B cell (primary cell): ENCODE results near the gene B4GALNT1. TPM values are rescaled to one million over a fixed set of nuclear protein-coding genes. Genes with fewer than 3 reads are reported as not detected.

Experiments
- ATAC-seq: fragments of 200-7000 bp; cut with Tn5 transposase; one replicate; pipeline ENCODE4 v1.10.0; 2021; ENCODE audit warnings: low read depth, mild to moderate bottlenecking, moderate number of reproducible peaks, moderate library complexity
- CTCF ChIA-PET: fragments of 350-600 bp; sonication (Branson Sonifier 250); formaldehyde crosslinking; loops from one replicate; lab custom pipeline; 2021; ENCODE audit warnings: antibody characterized with exemption, inconsistent platforms; lab: Charles Lee
- POLR2A ChIA-PET: fragments of 350-600 bp; sonication (Branson Sonifier 250); formaldehyde crosslinking; loops from one replicate; lab custom pipeline; 2021; ENCODE audit warnings: antibody characterized with exemption; lab: Charles Lee
- DNase-seq: peaks from one replicate; pipeline ENCODE4 v3.0.0; 2013
- H2AFZ ChIP-seq: 2 replicates; pipeline ENCODE4 v1.6.1; 2012; ENCODE audit warnings: mild to moderate bottlenecking, low read depth, low read length; ENCODE audit not compliant: insufficient read depth, poor library complexity, severe bottlenecking
- H3K27ac ChIP-seq, 2 donors: 1 replicate in 1 of 2; 2 replicates in 1 of 2; pipeline ENCODE4 v1.5.1; 2012 to 2013; ENCODE audit warnings: low read length in 2 of 2, mild to moderate bottlenecking in 2 of 2, moderate library complexity in 1 of 2
- H3K27me3 ChIP-seq, 4 experiments: fragments of 200-600 bp in 1 of 4; sonication (generic) in 1 of 4; replicated peaks in 1 of 4; 1 replicate in 2 of 4; 2 replicates in 2 of 4; pipeline versions ENCODE4 v1.6.1 to v1.7.0; 2013 to 2016; ENCODE audit warnings: low read length in 3 of 4, mild to moderate bottlenecking in 2 of 4, mixed read lengths in 1 of 4, moderate library complexity in 1 of 4; ENCODE audit not compliant: insufficient read depth in 4 of 4, control insufficient read depth in 3 of 4; ENCODE audit errors: control extremely low read depth in 1 of 4
- H3K36me3 ChIP-seq, 2 experiments: replicated peaks in 1 of 2; 1 replicate in 1 of 2; 2 replicates in 1 of 2; pipeline versions ENCODE4 v1.6.1 to v1.7.1; 2013; ENCODE audit warnings: low read length in 1 of 2; ENCODE audit not compliant: insufficient read depth in 2 of 2, control insufficient read depth in 1 of 2; ENCODE audit errors: control extremely low read depth in 1 of 2, extremely low read depth in 1 of 2
- H3K4me1 ChIP-seq, 2 donors: fragments of 200-600 bp in 1 of 2; sonication (generic) in 1 of 2; 1 replicate in 1 of 2; 2 replicates in 1 of 2; pipeline versions ENCODE4 v1.5.1 to v1.6.1; 2013 to 2017; ENCODE audit warnings: low read length in 2 of 2; ENCODE audit not compliant: control insufficient read depth in 2 of 2, insufficient read depth in 2 of 2
- H3K4me2 ChIP-seq: replicated peaks from 2 replicates; pipeline ENCODE3; 2012; ENCODE audit warnings: mild to moderate bottlenecking, low read depth, low read length; ENCODE audit not compliant: poor library complexity, severe bottlenecking
- H3K4me3 ChIP-seq, 5 experiments: fragments of 200-600 bp in 1 of 5; sonication (generic) in 1 of 5; 1 replicate in 3 of 5; 2 replicates in 2 of 5; pipeline versions ENCODE4 v1.5.1 to v1.7.0; 2011 to 2016; ENCODE audit warnings: low read length in 4 of 5, mild to moderate bottlenecking in 4 of 5, low read depth in 2 of 5, control low read depth in 1 of 5, moderate library complexity in 1 of 5; ENCODE audit not compliant: insufficient read depth in 1 of 5; ENCODE audit errors: control extremely low read depth in 1 of 5, extremely low read depth in 1 of 5
- H3K79me2 ChIP-seq: fragments of 200-600 bp; sonication (generic); one replicate; pipeline ENCODE4 v1.6.0; 2016; ENCODE audit warnings: low read length; ENCODE audit not compliant: control insufficient read depth, insufficient read depth
- H3K9ac ChIP-seq: fragments of 200-600 bp; sonication (generic); 2 replicates; pipeline ENCODE4 v1.6.1; 2017; ENCODE audit warnings: mild to moderate bottlenecking, low read length, moderate library complexity
- H3K9me3 ChIP-seq, 3 donors: one replicate each; pipeline versions ENCODE4 v1.6.1 to v1.7.1; 2013; ENCODE audit warnings: low read length in 2 of 3; ENCODE audit not compliant: control insufficient read depth in 2 of 3, insufficient read depth in 1 of 3; ENCODE audit errors: control extremely low read depth in 1 of 3
- H4K20me1 ChIP-seq: 2 replicates; pipeline ENCODE4 v1.6.0; 2012; ENCODE audit warnings: mild to moderate bottlenecking, low read length; ENCODE audit not compliant: insufficient read depth, control insufficient read depth, poor library complexity, severe bottlenecking
- H3K27ac Mint-ChIP-seq: one replicate; pipeline ENCODE4 v1.8.0; 2021; ENCODE audit warnings: mixed read lengths
- H3K27me3 Mint-ChIP-seq: one replicate; pipeline ENCODE4 v1.8.0; 2021; ENCODE audit warnings: mixed read lengths
- H3K4me1 Mint-ChIP-seq: one replicate; pipeline ENCODE4 v1.8.0; 2021; ENCODE audit warnings: mixed read lengths
- H3K4me3 Mint-ChIP-seq: one replicate; pipeline ENCODE4 v1.8.0; 2021; ENCODE audit warnings: mixed read lengths
- H3K9me3 Mint-ChIP-seq: one replicate; pipeline ENCODE4 v1.8.0; 2022; ENCODE audit warnings: mixed read lengths; ENCODE audit not compliant: insufficient read depth
- CTCF ChIP-seq: fragments of 200-600 bp; IDR thresholded peaks from one replicate; pipeline ENCODE4 v1.8.0; 2022; ENCODE audit warnings: antibody characterized with exemption, mild to moderate bottlenecking
- EZH2 ChIP-seq: IDR thresholded peaks from 2 replicates; pipeline ENCODE4 v1.6.1; 2012; ENCODE audit warnings: borderline replicate concordance, low read depth, mild to moderate bottlenecking, moderate library complexity, low read length; ENCODE audit not compliant: insufficient read depth, poor library complexity, severe bottlenecking
- WGBS: methylation state at CpG from one replicate; pipeline ENCODE4 v1.1.5; 2013; ENCODE audit warnings: missing lambda C conversion rate; ENCODE audit not compliant: insufficient coverage; 5-methylcytosine and 5-hydroxymethylcytosine counted together
- intact Hi-C: fragments of 100-400 bp; cut with micrococcal nuclease; formaldehyde crosslinking; loops from one replicate; pipeline ENCODE4 v1.10.0; 2022
- polyA plus RNA-seq: library from polyadenylated mRNA; depleted of rRNA; stranded (reverse); fragments of >200 nt; gene quantifications from 2 replicates; pipeline ENCODE4 v1.2.3, GENCODE V29; 2012
- total RNA-seq, 2 donors: library from RNA; stranded (reverse); fragments of 120-200 nt in 1 of 2; gene quantifications; 1 replicate in 1 of 2; 2 replicates in 1 of 2; pipeline versions ENCODE4 v1.2.3 to v1.2.4, GENCODE V29; 2013 to 2022

The B4GALNT1 gene
- total and polyA plus RNA-seq, 2 donors (not counting 1 experiment from before 2014, with no cell fraction given) = 0.04 to 0.22 TPM

- no peak overlapping the region for H3K4me2 ChIP-seq
- H3K27ac ChIP-seq = no peak overlapping the region
- intact Hi-C loops = no loop called here
- no peaks in the 10 kb centered on the region for H3K36me3 ChIP-seq
- ChIA-PET POLR2A (no interaction called here), CTCF (interaction anchor here (2.3 to 3.3 kb wide), 2 partner anchors 42 to 43 kb away, joined by 12 to 17 read pairs; no protein-coding TSS in a partner anchor)
- WGBS = 43% methylated on average over 12 of the region's 13 CpGs
- TF ChIP-seq EZH2 (no peak), CTCF (no peak)
- no peaks in the 10 kb centered on the region for H4K20me1 ChIP-seq
- no peak overlapping the region for H2AFZ ChIP-seq
- no peaks in the 10 kb centered on the region for H3K79me2 ChIP-seq
- ATAC-seq (no peak), DNase-seq (no peak)
- H3K4me3 Mint-ChIP-seq = no peak overlapping the region
- H3K9me3 ChIP-seq = peaks cover 0 to 11% (median 0%) of the 10 kb centered on the region in 3 donors
- no peak overlapping the region for H3K4me3 ChIP-seq
- H3K4me1 ChIP-seq = peaks cover 19 to 38% of the 10 kb centered on the region in 2 donors
- no peak overlapping the region for H3K27ac Mint-ChIP-seq
- H3K27me3 Mint-ChIP-seq = peaks cover 88% of the 10 kb centered on the region
- no peaks in the 10 kb centered on the region for H3K9me3 Mint-ChIP-seq
- H3K27me3 ChIP-seq = peaks cover 0 to 97% (median 77%) of the 10 kb centered on the region in 4 experiments
- peaks cover 24% of the 10 kb centered on the region for H3K4me1 Mint-ChIP-seq
- H3K9ac ChIP-seq = no peak overlapping the region
These were observed 6.7 kb downstream of the B4GALNT1 start for GRCh38 chr12:57626111-57626920.
